GM18858 (cell line): ENCODE results near the gene BCL7B.
"Not testable (repeated sequence)": the region's sequence is repeated elsewhere in the genome, so short reads cannot be mapped to it uniquely, and the experiment has no call there.

ENCODE experiments used
- ATAC-seq: cut with Tn5 transposase; IDR thresholded peaks from one replicate; pipeline ENCODE4 v1.9.1; 2021; ENCODE audit not compliant: unreplicated experiment

BCL7B gene

DNA sequence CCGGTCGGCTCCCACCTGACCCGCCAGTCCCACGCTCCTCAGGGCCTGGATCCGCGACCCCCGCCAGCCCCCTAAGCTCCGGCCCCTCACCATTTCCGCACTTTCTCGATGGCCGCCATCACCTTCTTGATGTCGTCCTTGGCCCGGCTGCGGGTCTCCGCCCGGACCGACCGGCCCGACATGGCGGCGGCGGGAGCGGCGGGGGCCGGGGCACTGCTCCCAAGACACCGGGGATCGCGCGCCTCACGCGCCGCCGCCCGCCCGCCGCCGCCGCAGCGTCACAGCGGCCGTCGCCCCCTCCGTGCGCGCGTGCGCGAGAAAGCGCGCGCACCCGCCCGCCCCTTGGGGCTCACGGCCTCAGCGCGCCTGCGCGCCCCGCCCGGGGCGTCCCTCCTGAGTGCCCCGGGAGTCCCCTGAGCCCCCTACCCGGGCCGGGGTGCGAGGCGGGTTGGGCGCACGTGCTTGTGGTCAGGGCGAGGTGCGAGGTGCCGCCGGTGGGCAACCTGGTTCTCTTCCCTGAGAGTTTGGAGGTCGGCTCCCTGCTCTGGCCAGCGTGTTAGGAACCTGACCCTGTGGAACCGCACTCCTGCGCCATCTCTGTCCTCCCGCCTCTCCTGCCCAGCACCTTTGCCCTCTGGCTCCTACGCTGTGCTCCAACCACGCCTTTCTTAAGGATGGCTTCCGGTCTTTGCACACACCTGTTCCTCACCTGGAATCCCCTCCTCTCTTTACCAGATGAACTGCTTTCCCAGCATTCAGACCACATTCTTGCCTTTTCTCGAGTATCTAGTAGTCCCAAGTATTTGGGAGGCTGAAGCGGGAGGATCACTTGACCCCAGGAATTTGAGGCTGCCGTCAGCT, at the start of gene BCL7B:
Gene BCL7B (minus strand): TSS at position 294 of the 861 bp plus-strand sequence. CDS start 112 bp downstream, at position 182.
- ATAC-seq: peak; percentile 19

DNA sequence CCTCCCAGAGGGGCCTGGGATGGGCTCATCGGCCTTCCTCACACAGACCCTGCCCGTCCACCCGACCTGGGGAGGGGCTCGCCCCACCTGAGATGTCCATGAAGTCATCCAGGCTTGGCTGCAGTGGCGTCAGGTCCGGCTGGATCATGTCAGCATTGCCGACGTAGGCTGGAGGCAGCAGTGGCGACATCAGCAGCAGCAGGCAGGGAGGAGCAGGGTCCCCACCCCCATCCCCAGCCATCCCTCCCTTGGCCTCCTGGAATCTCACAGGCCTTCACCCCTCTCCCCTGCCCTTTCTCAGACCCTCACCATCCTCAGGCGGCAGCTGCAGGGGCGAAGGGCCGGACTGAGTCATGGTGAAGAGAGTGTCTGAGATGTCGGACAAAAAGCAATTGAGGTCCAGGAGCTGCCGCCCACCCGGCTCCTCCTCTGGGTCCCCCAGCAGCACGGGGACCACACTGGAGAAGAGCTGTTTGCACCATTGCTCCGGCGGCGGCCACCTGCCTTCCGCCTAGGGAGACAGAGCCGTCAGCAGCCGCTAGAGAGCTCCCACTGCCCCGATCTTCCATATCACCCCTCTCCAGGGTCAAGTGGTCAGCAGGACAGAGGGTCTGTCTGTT, 48.2 kb upstream of the BCL7B start:
- ATAC-seq: no peak

DNA sequence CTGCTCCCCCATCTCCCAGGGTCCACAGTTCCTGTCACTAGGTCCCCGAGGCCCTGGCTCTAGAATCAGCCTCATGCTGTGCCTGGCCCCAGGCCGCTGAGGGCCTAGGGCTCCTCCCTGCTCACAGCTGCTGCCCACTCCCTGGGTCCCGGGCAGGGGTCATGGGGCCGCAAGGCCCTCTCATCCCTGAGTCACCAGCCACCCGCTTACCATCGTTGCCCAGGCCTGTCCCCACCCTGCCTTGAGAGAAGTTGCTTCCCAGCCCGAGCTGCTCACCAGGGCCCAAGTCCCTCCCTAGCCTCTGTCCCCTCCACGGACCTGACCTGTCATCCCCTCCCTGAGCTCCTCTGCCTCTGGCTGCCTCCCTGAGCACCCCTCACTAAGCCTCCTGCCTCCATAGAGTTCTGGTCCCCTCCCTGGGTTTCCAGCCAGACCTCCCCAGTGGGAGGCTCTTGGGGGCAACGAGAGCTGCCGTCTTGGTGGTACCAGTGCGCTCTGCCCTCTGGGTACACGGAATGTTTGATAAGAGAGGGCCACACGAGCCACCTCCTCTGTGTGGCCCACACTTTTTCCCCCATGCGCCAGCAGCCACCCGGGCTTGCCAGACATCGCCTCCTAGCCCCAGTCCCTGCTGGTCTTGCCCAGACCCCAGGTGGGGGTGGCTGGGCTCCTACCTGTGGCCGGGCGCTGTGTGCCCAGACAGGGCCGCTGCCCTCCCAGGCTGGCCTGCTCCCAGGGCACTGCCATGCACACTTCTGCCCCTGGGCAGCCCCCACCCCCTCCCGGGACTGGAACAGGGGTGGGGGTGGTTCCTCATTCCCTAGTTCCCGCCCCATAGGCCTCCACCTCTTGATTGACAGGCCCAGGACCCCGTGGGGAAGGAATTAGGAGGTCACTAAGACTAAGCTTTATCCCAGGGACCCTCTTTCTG, 45.5 kb upstream of the BCL7B start:
- no peak for ATAC-seq

DNA sequence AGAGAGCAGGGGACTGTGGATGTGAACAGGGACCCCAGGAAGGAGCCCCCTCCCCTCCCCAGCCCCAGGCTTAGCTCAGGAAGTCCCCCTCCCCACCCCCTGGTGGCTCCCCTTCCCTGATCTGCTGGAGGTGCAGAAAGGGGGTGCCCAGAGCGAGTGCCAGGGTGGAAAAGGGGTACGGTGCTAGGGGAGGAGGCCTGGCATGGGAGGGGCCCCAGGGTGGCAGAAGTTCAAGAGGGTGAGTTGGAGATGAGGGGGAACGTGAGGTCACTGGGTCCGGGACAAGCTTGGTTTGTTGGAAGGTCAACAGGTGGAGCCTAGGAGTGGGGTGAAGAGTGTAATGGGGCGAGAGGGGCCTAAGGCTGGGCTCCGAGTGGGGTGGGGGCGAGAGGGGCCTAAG, 42.4 kb upstream of the BCL7B start:
- no peak for ATAC-seq

DNA sequence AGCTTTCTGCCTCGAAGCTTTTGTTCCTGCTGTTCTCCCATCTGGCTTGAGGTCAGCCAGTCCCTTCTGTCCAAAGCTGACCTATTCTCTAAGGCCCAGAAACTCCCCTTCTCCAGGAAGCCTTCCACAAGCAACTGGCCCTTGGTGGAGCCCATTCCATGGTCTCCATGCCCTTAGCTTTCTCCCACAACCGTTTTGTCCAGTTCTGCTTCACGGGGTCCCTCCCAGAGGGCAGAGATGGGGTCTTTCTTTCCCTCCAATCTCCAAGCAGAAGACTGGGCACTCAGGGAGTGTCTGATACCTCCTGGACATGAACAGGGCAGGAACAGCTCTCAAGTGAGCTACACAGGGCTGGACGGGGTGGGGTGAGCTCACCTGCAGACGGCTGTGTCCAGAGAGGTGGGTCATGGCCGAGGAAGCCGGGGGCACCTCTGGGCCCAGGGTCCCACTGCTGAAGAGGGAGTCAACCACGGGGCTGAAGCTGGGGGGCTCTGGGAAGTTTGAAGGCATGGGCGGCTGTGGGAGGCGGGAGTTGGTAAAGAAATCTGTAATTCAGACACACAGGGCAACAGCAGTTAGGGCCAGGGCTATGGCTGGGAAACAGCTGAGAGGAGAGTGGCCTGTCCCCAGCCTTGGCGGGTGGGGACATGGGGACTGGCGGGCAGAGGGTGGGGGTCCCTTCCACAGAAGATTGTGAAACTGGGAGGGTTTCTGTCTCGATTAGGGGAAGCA, 41.8 kb upstream of the BCL7B start:
- no peak for ATAC-seq

DNA sequence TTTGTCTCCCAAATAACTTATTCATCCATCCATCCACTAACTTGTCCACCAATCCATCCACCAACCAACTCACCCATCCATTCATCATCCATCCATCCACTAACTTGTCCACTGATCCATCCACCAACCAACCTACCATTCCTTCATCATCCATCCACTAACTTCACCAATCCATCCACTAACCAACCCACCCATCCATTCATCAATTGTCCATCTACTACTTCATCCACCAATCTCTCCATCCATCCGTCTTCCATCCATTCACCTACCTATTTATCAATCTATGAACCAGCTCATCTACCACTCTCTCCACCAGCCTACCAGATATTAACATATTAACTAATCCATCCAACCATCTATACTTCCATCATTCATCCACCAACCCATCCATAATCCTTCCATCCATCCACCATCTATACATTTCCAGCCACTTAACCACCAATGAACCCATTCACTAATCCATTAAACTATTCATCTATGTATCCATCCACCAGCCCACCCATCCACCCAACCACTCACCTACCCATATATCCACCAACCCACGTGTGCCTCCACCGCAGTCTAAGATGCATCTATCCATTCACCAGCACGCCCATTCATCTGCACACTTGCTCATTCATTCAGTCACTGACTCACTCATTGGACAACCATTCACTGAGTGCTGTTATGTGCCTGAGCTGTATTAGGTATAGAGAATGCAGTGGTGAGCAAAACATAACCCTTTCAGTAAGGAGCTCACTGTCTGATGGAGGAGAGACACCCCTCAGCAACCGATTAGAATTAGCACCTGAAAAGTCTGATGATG, 40.7 kb upstream of the BCL7B start:
- no peak for ATAC-seq

DNA sequence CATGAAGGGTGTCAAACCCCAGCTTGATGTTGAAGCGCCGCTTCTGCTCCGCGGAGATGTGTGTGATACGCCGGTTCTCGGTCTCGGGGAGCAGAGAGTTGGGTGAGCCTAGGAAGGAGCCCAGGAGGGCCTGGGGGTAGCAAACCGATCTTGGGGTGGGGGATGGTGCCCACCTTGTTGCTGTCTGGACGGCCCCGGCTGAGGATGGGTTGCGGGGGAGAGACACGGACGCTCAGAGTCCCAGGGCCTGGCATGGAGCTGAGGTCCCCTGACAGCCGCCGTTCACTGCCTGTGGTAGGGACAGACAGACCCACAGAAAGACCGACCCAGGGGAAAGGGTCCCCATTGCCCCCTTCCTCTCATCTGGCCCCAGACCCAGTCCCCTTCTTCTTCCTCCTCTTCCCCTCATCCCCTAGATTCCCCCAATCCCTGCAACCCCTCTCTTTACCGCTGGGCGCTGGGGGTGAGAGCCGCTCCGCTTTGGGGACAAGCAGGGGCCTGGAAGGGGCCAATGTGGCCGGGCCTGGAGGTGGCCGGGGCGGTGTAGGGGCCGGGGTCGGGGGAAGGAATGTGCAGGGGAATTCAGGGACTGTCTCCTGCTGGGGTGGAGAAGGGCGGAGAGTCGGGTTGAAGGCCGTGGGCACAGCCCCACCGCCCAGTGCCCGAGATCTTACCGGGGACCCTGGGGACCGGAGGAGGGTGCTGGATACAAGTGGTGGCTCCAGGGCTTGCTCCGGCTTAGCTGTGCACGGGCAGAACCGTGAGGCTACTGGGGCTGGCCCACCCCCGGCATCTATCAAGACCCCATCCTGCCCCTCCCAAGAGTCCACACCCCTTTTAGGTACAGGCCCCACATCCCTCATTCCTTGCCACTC, 38.9 kb upstream of the BCL7B start:
- ATAC-seq: no peak

DNA sequence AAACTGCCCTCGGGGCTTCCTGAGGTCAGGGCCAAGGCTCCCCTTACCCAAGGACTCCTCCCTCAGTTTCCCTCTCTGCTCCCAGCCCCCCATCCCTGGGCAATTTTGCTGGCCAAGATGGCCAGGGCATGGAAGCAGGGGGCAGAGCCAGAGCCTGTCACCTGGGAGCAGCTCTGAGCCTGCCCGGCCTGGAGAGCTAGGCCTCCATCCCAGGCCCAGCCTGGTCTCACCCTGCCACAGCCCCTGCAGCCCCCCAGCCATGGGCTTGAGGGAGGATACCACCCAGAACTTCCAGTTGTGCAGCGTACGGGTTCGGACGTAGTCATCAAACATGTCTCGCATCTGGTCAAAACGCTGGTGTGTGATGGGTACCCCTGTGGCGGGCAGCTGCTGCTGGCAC, 37.9 kb upstream of the BCL7B start:
- no peak for ATAC-seq

DNA sequence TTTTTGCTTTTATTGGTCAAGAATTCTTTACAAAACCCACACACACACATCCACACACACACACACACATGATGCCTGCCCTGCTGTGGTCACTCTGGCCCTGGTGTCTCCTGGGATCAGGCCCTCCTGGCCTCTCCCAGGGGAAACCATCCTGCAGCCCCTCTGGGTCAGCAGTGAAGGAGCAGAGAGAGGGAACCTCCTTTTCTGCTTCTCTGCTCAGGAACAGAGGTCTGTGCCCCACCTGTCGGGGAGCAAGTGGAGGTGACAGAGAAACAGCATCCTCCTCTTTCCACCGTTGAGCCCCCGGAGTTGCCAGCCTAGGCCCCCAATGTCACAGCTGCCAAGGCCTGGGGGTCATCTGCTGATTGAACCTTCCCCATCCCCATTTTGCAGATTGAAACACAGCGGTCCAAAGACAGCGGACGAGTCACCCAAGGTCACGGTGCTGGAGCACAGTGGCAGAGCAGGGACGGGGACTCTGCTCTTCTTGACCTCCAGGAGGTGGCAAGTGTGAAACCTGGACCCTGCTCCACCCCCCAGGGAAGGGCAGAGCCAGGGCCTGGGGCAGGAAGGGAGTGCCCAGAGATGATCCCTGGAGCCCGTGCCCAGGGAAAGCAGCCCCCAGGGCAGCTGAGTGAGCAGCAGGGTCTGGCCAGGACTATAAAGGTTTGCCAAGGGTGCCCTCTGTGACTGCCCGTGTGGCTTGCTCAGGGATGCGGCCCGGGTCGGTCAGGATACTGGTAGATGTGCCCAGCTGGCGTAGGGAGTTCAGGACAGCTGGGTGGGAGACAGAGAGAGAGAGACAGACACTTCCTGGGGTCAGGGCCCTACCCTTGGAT, 35.9 kb upstream of the BCL7B start:
- no peak for ATAC-seq

DNA sequence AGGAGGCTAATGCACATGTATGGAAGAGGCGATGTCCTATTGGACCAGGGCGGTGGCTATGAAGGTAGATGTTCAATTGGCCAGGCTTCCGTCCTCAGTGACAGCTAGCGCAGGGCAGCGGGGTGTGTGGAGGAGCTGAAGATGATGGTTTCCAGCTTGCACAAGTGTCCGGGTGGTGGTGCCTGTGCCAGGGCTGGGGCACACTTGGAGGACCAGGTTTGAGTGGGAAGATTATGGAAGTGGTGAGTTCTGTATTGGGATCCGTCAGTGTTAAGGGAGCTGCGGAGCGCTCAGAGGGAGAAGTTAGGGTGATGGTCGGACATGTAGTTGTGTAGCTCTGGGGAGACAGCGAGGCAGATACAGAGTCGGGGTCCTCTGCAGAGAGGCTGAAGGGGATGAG, 29.4 kb upstream of the BCL7B start:
- no peak for ATAC-seq

DNA sequence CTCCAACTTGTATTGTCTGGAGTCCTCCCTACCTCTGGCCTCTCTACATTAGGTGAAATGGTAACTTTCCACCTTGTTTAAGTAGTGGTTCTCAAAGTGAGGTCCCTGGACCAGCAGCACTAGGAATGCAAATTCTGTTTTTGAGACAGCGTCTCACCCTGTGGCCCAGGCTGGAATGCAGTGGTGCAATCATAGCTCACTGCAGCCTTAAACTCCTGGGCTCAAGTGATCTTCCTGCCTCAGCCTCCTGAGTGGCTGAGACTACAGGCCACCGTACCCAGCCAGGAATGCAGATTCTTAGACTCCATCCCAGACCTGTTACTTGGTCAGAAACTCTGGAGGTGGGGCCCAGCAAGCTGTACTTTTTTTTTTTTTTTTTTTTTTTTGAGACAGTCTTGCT, 27.7 kb upstream of the BCL7B start:
- ATAC-seq: no peak

DNA sequence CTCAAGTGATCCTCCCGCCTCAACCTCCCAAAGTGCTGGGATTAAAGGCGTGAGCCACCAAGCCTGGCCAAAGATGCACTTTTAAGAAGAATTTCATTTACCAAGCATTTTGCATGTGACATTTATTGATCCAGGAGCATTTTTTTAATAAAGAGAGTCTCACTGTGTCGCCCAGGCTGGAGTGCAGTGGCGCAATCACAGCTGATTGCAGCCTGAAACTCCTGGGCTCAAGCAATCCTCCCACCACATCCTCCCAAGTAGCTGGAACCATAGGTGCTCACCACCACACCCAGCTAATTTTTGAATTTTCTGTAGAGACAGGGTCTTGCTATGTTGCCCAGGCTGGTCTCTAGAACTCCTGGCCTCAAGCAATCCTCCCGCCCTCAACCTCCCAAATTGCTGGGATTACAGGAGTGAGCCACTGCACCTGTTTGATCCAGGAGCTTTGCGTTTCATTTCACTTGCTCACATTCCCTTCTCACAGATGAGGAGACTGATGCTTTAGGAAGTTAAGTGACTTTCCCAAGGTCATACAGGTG, 25.2 kb upstream of the BCL7B start:
- ATAC-seq: no peak

DNA sequence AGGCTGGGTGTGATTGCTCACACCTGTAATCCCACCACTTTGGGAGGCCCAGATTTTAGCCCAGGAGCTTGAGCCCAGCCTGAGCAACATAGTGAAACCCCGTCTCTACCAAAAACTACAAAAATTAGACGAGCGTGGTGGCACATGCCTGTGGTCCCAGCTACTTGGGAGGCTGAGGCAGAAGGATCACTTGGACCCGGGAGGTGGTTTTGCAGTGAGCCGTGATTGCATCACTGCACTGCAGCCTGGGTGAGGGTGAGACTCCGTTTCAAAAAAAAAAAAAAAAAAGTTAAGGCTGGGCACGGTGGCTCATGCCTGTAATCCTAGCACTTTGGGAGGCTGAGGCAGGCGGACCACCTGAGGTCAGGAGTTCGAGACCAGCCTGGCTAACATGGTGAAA, 23.5 kb upstream of the BCL7B start:
- not testable (repeated sequence) for ATAC-seq

DNA sequence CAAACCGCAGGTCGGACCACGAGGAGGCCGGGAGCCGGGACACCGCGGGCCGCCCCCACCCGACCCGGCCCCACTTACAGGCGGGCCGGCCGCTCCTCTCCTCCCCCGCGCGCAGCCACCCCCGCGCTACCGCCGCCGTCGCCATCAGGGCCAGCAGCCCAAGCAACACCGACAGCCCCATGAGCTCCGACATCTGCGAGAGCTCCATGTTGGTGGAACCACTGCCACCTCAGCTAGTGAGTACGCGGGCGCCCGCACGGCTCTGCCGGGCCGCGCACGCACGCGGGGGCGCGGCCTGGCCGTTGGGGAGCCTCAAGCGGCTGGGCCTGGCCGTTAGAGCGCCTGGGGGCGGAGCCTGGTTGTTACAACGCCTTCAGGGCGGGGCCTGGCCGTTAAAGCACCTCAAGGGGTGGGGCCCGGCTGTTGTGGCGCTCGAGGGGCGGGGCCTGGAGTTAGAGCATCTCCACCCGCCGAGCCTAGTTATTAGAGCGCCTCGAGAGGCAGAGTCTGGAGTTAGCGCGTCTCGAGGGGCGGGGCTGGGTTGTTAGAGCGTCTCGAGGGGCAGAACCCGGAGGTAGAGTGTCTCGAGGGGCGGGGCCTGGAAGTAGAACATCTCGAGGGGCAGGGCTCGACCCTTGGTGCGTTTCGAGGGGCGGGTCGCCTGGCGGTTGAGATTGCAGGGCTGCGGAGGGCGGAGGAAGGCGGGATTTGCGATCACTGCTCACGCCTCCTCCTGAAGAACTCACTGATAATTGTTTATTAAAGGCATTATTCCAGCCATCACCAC, 21.0 kb upstream of the BCL7B start, which contains the start of gene TBL2:
Gene TBL2 (minus strand): TSS at position 238 of the 787 bp plus-strand sequence. CDS start 30 bp downstream, at position 208.
- peak; percentile 75 for ATAC-seq

DNA sequence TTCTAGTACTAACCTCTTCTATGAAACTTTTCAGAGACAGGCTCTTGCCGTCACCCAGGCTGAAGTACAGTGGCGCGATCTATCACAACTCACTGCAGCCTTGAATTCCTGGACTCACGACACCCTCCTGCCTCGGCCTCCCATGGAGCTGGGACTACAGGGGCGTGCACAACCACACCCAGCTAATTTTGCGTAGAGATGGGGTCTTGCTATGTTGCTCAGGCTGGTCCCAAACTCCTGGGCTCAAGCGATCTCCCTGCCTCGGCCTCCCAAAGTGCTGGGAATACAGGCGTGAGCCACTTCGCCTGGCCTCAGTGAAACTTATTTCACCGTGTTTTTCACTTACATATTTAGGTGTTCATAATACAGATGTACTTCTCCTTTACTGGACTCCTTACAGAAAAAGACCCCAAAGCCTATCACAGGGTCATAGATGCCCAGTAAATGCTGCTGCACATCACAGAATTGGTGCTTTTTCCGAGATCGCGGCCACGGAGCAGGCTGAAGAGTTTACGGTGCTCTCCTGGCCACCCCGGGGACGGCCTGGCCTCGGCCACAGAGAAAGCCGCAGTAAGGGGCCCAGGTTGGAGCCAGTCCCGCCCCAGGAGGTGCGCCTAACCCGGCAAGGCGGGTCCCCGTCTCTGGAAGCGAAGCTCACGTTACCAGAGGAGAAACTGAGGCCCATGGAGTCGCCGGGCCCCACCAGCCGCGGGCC, 20.3 kb upstream of the BCL7B start:
- peak; percentile 1 for ATAC-seq

DNA sequence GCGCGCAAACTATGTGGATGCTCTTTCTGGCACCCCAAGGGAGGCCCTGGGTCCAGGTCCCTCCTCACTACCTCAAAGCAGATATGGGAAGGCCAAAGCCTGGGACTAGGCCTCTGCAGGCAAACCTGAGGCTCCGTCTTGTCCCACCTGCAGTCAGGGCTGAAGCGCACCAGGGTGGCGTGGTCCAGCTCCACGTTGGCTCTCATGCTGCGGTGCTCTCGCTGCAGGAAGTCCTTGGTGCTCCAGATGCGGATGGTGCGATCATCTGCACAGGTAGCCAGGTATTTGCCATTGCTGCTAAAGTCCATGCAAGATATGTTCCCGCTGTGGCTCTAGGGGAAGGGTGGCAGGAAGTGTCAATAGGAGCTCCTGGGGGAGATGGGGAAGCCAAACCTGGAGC, 16.3 kb upstream of the BCL7B start:
- ATAC-seq: no peak
